Measurements from ENCODE around the gene C16orf78.

Gene C16orf78

GRCh38 chr16:49414671-49415070 lies 41.1 kb downstream of the C16orf78 start:
- no peaks in the 10 kb centered on the region for H3K9me3 ChIP-seq (ENCODE audit: control insufficient read depth, insufficient read depth, low read depth, low read length)
- no peaks in the 10 kb centered on the region for H3K36me3 ChIP-seq (ENCODE audit: control insufficient read depth, insufficient read depth, low read length)
- H3K4me1 ChIP-seq (ENCODE audit: control insufficient read depth, insufficient read depth, low read length) = no peaks in the 10 kb centered on the region
- H3K27ac ChIP-seq (ENCODE audit: low read depth, low read length) = no peak overlapping the region
- no peak overlapping the region for H3K9ac ChIP-seq (ENCODE audit: low read length)
- peaks cover 5% of the 10 kb centered on the region; the same call in 1 of the 2 replicates for H3K27me3 ChIP-seq (ENCODE audit: control insufficient read depth, insufficient read depth, low read length)
- no peak overlapping the region for H3K4me3 ChIP-seq (ENCODE audit: low read depth, low read length)

DNA sequence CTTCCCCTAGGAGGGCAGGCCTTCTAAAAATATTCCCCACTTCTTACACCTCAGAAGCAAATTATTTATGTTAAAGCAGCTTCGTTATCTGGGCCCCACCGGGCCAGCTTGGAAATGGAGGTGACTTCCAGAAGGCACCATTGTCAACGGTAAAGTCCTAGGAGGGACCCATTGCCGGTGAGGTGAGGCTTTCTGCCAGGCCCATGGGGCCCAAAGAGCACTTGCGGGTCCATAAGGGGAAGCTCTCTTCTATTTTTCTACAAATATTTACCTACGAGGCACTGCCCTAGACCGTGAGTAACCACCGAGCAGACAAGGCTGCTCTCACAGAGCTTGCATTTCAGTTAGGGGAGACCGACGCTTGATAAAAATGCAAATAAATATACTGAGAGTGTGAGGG lies 41.5 kb downstream of the C16orf78 start:
- Histone ChIP-seq H3K36me3 (ENCODE audit: control insufficient read depth, insufficient read depth, low read length) (no peaks in the 10 kb centered on the region), H3K27me3 (ENCODE audit: control insufficient read depth, insufficient read depth, low read length) (peaks cover 6% of the 10 kb centered on the region; the same call in 1 of the 2 replicates), H3K9ac (ENCODE audit: low read length) (no peak overlapping the region), H3K27ac (ENCODE audit: low read depth, low read length) (no peak overlapping the region), H3K4me3 (ENCODE audit: low read depth, low read length) (no peak overlapping the region), H3K4me1 (ENCODE audit: control insufficient read depth, insufficient read depth, low read length) (no peaks in the 10 kb centered on the region), H3K9me3 (ENCODE audit: control insufficient read depth, insufficient read depth, low read depth, low read length) (no peaks in the 10 kb centered on the region)

GRCh38 chr16:49416001-49416675 lies 42.5 kb downstream of the C16orf78 start:
- H3K4me3 ChIP-seq (ENCODE audit: low read depth, low read length) = no peak overlapping the region
- H3K4me1 ChIP-seq (ENCODE audit: control insufficient read depth, insufficient read depth, low read length) = no peaks in the 10 kb centered on the region
- H3K36me3 ChIP-seq (ENCODE audit: control insufficient read depth, insufficient read depth, low read length) = no peaks in the 10 kb centered on the region
- no peaks in the 10 kb centered on the region for H3K9me3 ChIP-seq (ENCODE audit: control insufficient read depth, insufficient read depth, low read depth, low read length)
- H3K9ac ChIP-seq (ENCODE audit: low read length) = no peak overlapping the region
- peaks cover 6% of the 10 kb centered on the region; the same call in 1 of the 2 replicates for H3K27me3 ChIP-seq (ENCODE audit: control insufficient read depth, insufficient read depth, low read length)
- H3K27ac ChIP-seq (ENCODE audit: low read depth, low read length) = no peak overlapping the region

- Histone ChIP-seq H3K27me3 (ENCODE audit: control insufficient read depth, insufficient read depth, low read length) (peaks cover 6% of the 10 kb centered on the region; the same call in 1 of the 2 replicates), H3K9me3 (ENCODE audit: control insufficient read depth, insufficient read depth, low read depth, low read length) (no peaks in the 10 kb centered on the region)
Measured at GRCh38 chr16:49417354-49417753, 43.8 kb downstream of the C16orf78 start.

DNA sequence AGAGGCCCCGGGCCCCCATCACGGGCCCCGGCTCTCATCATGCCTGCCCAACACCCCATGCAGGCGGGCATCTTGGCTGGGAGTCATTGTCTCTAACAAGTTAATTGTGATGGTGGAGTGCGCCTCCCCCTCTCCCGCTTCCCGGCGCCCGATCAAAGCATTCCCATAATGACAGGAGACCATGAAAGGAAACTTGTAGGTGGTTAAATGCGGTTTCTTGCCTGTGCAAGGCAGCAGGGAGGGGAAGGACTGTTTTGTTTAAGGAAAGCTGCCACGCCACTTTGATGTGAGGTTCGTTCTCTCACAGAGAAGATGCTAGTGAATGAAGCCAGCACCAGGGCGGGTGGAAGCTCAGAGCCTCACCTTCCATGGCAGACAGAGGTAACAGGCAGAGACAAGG lies 45.4 kb downstream of the C16orf78 start:
- Histone ChIP-seq H3K9ac (ENCODE audit: low read length) (no peak overlapping the region), H3K4me3 (ENCODE audit: low read depth, low read length) (no peak overlapping the region), H3K27me3 (ENCODE audit: control insufficient read depth, insufficient read depth, low read length) (peaks cover 6% of the 10 kb centered on the region; the same call in 1 of the 2 replicates), H3K36me3 (ENCODE audit: control insufficient read depth, insufficient read depth, low read length) (no peaks in the 10 kb centered on the region), H3K9me3 (ENCODE audit: control insufficient read depth, insufficient read depth, low read depth, low read length) (no peaks in the 10 kb centered on the region), H3K4me1 (ENCODE audit: control insufficient read depth, insufficient read depth, low read length) (no peaks in the 10 kb centered on the region), H3K27ac (ENCODE audit: low read depth, low read length) (no peak overlapping the region)

More at GRCh38 chr16:49417354-49417753, 43.8 kb downstream of the C16orf78 start:
- H3K4me3 ChIP-seq (ENCODE audit: low read depth, low read length) = no peak overlapping the region
- H3K4me1 ChIP-seq (ENCODE audit: control insufficient read depth, insufficient read depth, low read length) = no peaks in the 10 kb centered on the region
- no peak overlapping the region for H3K9ac ChIP-seq (ENCODE audit: low read length)
- H3K27ac ChIP-seq (ENCODE audit: low read depth, low read length) = no peak overlapping the region
- H3K36me3 ChIP-seq (ENCODE audit: control insufficient read depth, insufficient read depth, low read length) = no peaks in the 10 kb centered on the region

DNA sequence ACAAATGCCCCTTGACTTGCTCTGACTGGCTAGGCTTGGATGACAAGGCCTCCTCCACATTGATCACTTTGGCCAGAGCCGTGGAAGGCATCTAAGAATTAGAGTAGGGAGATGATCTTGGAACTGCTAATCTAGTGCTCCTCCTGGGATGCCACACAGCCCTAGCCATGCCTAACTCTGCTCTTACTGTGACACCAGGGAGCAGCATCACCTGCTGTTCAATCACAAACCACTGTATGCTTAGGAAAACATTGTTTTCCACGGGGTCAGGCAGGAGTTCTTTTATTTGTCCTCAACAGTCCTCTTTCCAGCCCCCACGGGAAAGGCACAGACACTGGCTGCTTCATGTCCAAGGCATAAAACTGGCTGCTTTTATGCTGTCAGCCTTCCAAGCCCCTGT lies 46.3 kb downstream of the C16orf78 start:
- no peak overlapping the region for H3K9ac ChIP-seq (ENCODE audit: low read length)
- H3K4me3 ChIP-seq (ENCODE audit: low read depth, low read length) = no peak overlapping the region
- peaks cover 6% of the 10 kb centered on the region; the same call in 1 of the 2 replicates for H3K27me3 ChIP-seq (ENCODE audit: control insufficient read depth, insufficient read depth, low read length)
- no peaks in the 10 kb centered on the region for H3K36me3 ChIP-seq (ENCODE audit: control insufficient read depth, insufficient read depth, low read length)
- H3K27ac ChIP-seq (ENCODE audit: low read depth, low read length) = no peak overlapping the region
- no peaks in the 10 kb centered on the region for H3K4me1 ChIP-seq (ENCODE audit: control insufficient read depth, insufficient read depth, low read length)
- H3K9me3 ChIP-seq (ENCODE audit: control insufficient read depth, insufficient read depth, low read depth, low read length) = no peaks in the 10 kb centered on the region

GRCh38 chr16:49422896-49423295 lies 49.3 kb downstream of the C16orf78 start:
- H3K27me3 ChIP-seq (ENCODE audit: control insufficient read depth, insufficient read depth, low read length) = peaks cover 6% of the 10 kb centered on the region; the same call in 1 of the 2 replicates
- no peaks in the 10 kb centered on the region for H3K36me3 ChIP-seq (ENCODE audit: control insufficient read depth, insufficient read depth, low read length)
- H3K4me3 ChIP-seq (ENCODE audit: low read depth, low read length) = no peak overlapping the region
- no peak overlapping the region for H3K9ac ChIP-seq (ENCODE audit: low read length)
- H3K9me3 ChIP-seq (ENCODE audit: control insufficient read depth, insufficient read depth, low read depth, low read length) = no peaks in the 10 kb centered on the region
- H3K4me1 ChIP-seq (ENCODE audit: control insufficient read depth, insufficient read depth, low read length) = no peaks in the 10 kb centered on the region
- no peak overlapping the region for H3K27ac ChIP-seq (ENCODE audit: low read depth, low read length)

- H3K9me3 ChIP-seq (ENCODE audit: control insufficient read depth, insufficient read depth, low read depth, low read length) = peaks cover 9% of the 10 kb centered on the region; the same call in 1 of the 2 replicates
- no peak overlapping the region for H3K27ac ChIP-seq (ENCODE audit: low read depth, low read length)
- H3K27me3 ChIP-seq (ENCODE audit: control insufficient read depth, insufficient read depth, low read length) = peaks cover 4% of the 10 kb centered on the region; the same call in 1 of the 2 replicates
- no peak overlapping the region for H3K4me3 ChIP-seq (ENCODE audit: low read depth, low read length)
- H3K4me1 ChIP-seq (ENCODE audit: control insufficient read depth, insufficient read depth, low read length) = no peaks in the 10 kb centered on the region
- H3K9ac ChIP-seq (ENCODE audit: low read length) = no peak overlapping the region
- no peaks in the 10 kb centered on the region for H3K36me3 ChIP-seq (ENCODE audit: control insufficient read depth, insufficient read depth, low read length)
Measured at GRCh38 chr16:49424961-49425360, 51.4 kb downstream of the C16orf78 start.

- Histone ChIP-seq H3K4me1 (ENCODE audit: control insufficient read depth, insufficient read depth, low read length) (no peaks in the 10 kb centered on the region), H3K9ac (ENCODE audit: low read length) (no peak overlapping the region), H3K4me3 (ENCODE audit: low read depth, low read length) (no peak overlapping the region), H3K27me3 (ENCODE audit: control insufficient read depth, insufficient read depth, low read length) (peaks cover 4% of the 10 kb centered on the region; the same call in 1 of the 2 replicates), H3K9me3 (ENCODE audit: control insufficient read depth, insufficient read depth, low read depth, low read length) (peaks cover 9% of the 10 kb centered on the region; the same call in 1 of the 2 replicates), H3K36me3 (ENCODE audit: control insufficient read depth, insufficient read depth, low read length) (no peaks in the 10 kb centered on the region), H3K27ac (ENCODE audit: low read depth, low read length) (no peak overlapping the region)
Measured at GRCh38 chr16:49427771-49428170, 54.2 kb downstream of the C16orf78 start.

DNA sequence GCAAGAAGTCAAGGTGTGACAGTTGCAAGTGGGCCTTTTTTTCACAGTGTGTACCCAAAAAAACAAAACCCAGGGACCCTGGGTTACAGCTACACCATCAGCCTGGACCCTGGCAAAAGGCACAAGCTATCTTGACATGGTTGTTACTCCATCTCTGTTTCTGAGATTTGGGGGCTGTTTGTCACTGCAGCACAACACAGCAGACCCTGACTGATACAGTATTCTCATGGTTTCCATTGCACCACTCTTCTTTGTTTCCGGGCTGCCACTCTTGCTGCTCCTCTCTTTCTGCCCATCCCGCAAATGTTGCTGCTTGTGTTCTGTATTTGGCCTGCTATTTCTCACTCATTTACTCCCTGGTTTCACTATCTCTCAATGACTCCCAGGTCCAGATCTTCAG lies 55.2 kb downstream of the C16orf78 start:
- no peaks in the 10 kb centered on the region for H3K36me3 ChIP-seq (ENCODE audit: control insufficient read depth, insufficient read depth, low read length)
- H3K27ac ChIP-seq (ENCODE audit: low read depth, low read length) = no peak overlapping the region
- H3K9ac ChIP-seq (ENCODE audit: low read length) = no peak overlapping the region
- H3K4me1 ChIP-seq (ENCODE audit: control insufficient read depth, insufficient read depth, low read length) = no peaks in the 10 kb centered on the region
- H3K9me3 ChIP-seq (ENCODE audit: control insufficient read depth, insufficient read depth, low read depth, low read length) = peaks cover 9% of the 10 kb centered on the region; the same call in 1 of the 2 replicates
- H3K27me3 ChIP-seq (ENCODE audit: control insufficient read depth, insufficient read depth, low read length) = peaks cover 4% of the 10 kb centered on the region; the same call in 1 of the 2 replicates
- no peak overlapping the region for H3K4me3 ChIP-seq (ENCODE audit: low read depth, low read length)

GRCh38 chr16:49431040-49431439 lies 57.4 kb downstream of the C16orf78 start:
- no peaks in the 10 kb centered on the region for H3K4me1 ChIP-seq (ENCODE audit: control insufficient read depth, insufficient read depth, low read length)
- H3K27ac ChIP-seq (ENCODE audit: low read depth, low read length) = no peak overlapping the region
- H3K4me3 ChIP-seq (ENCODE audit: low read depth, low read length) = no peak overlapping the region
- no peaks in the 10 kb centered on the region for H3K36me3 ChIP-seq (ENCODE audit: control insufficient read depth, insufficient read depth, low read length)
- peaks cover 4% of the 10 kb centered on the region; the same call in 1 of the 2 replicates for H3K27me3 ChIP-seq (ENCODE audit: control insufficient read depth, insufficient read depth, low read length)
- H3K9me3 ChIP-seq (ENCODE audit: control insufficient read depth, insufficient read depth, low read depth, low read length) = peaks cover 9% of the 10 kb centered on the region; the same call in 1 of the 2 replicates
- H3K9ac ChIP-seq (ENCODE audit: low read length) = no peak overlapping the region

Measured in HUES6 (cell line).